Right renal pelvis (tissue), 4 donors: ENCODE measurements around the gene AMPD2. TPM values are rescaled to one million over a fixed set of nuclear protein-coding genes. Genes with fewer than 3 reads are reported as not detected.

Source experiments
- DNase-seq, 4 donors: peaks; one replicate each; pipeline ENCODE4 v3.0.0-alpha.2; 2013; ENCODE audit warnings: low read depth in 4 of 4, low spot score in 3 of 4, missing footprints in 1 of 4
- polyA plus RNA-seq, 4 donors: library from polyadenylated mRNA; unstranded; fragments of 120-200 nt; gene quantifications; one replicate each; pipeline ENCODE4 v1.2.1, GENCODE V29; 2013; ENCODE audit not compliant: insufficient read length in 4 of 4

AMPD2 gene
- polyA plus RNA-seq, 4 donors: 46.1 to 49.2 (median 48.4) TPM

DNA sequence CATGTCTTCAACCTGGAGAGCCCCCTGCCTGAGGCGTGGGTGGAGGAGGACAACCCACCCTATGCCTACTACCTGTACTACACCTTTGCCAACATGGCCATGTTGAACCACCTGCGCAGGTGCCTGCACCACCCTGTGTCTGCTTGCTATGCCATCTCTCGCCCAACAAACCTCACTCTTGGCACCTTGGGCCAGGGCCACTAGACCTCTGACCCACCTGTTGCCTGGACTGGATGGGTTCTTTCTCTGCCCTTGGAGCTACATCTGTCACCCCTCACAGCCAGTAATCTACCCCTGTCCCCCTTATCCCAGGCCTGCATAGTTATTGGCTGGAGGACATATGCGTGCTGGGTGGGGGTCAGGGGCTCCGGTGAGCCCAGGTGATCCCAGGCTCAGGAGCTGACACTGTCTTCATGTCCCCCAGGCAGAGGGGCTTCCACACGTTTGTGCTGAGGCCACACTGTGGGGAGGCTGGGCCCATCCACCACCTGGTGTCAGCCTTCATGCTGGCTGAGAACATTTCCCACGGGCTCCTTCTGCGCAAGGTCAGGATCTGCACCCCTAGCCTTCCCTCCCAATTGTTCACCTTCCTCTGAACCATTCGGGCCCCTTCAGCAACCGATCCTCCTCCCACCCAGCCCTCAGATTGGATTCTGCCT lies 9.9 kb downstream of the AMPD2 start:
- DNase-seq: no peak

DNA sequence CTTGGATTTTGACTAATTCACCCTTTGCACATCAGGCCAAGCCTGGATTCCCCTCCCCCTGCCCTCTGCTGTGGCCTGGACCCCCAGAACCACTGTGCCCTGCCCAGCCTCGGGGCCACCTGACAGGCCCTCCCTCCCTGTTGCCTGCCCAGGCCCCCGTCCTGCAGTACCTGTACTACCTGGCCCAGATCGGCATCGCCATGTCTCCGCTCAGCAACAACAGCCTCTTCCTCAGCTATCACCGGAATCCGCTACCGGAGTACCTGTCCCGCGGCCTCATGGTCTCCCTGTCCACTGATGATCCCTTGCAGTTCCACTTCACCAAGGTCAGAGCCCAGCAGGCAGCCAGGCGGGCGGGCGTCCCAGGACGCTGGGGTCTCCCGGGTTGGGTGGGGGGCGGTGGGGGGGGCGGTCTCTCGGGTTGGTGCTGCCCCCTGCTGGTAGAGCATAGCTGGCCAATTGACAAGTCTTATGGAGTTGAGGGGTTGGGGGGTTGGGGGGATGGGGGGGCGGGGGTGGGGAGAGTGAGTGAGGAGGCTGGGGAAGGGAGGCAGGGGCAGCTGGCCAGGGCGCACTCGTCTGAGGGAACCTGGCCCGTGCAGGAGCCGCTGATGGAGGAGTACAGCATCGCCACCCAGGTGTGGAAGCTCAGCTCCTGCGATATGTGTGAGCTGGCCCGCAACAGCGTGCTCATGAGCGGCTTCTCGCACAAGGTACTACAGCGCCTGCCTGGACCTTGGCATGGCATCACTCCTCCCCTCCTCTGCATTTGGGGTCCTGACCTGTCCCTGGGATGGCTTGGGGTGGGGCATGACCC lies 10.7 kb downstream of the AMPD2 start:
- no peak for DNase-seq

DNA sequence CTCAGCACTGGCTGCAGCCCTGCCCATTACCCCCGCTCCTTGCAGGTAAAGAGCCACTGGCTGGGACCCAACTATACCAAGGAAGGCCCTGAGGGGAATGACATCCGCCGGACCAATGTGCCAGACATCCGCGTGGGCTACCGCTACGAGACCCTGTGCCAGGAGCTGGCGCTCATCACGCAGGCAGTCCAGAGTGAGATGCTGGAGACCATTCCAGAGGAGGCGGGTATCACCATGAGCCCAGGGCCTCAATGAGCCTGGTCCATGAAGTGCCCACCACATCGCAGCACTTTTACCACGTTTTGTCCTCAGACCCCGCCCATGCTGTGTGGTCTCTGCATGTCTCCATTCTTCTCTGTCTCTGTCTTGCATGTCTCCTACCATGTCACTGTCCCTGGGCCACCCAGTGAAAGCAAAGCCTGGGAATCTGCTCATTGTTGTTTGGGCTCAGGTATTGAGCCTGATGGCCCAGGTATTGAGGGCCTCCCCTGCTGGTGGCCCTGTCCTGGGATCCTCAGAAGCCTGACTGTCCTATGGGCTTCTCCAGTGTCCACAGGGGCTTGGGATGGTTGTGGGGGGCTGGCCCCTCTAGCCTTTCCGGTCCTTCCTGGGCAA lies 11.4 kb downstream of the AMPD2 start:
- DNase-seq: no peak

DNA sequence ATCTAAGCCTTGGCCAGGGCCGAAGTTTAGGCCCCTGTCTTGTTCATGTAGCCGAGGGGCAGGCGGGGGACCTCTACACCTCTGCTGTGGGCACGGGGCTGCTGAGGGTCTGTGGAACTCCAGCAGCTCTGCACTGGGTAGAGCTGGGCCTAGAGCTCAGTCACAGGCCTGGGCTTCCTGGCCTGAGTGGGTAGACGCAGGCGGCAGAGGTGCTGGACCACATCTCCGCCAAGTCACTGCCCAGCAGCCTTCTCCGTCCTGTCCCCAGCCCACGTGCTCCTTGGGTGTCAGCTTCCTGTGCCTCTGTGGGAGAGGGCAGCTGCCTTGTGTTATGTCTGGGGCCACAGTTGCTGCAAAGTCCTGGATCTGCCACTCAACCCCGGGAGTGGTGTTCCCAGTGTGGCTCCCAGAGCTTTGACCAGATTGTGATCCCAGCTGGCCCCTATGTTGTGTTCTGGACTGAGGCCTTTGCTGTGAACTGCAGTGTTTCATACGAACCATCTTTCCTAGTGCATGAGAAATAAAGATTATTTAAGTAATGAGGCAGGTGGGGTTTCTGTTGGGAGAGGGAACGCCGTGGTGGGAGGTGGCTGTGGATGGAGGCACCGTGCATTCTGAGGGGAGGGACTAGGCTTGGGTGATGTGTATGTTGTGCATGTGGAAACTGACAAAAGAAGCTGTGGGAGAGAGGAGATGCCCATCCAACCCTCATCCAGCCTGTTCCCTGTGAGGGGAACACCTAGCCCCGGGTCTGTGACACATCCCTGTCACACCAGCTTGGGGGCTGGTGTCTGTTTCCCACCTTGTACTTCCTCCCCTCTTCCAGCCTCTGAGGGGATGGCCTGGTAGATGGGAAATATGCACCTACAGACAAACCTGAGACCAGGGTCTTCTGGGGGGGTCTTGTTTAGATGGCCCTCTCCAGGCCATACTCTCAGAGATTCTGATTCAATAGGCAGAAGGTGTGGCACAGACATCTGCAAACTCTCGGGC lies 12.2 kb downstream of the AMPD2 start:
- DNase-seq: no peak

DNA sequence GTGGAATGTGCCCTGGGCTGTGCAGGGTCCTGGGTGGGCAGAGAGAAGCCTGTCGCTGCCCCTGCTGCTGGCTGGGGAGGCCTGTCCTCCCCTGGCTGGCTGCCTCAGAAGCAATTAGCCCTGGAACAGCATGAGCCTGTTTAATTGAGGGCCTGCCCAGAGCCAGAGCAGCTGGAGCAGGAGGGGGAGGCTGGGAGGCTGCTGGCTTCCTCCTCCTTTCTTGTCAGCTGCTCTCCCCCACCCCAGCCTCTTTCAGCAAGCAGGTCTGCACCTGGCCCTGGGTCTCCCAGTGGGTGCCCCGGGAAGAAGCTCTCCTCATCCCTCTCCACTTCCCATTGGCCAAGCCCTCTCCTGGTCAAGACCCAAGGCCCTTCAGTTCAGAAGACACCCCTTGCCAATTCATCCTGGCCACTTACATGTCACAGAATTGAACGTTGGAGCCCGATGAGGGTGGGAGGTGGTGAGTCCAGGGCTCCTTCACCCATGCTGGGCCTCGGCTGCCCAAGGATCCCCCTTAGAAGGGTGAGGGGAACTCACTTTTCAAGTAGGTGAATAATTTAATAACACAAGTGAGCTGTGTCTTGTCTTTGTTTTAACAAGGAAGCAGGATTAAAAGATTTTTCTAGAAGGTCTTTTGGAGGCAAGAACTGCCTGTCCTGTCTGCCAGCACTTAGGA lies 13.2 kb downstream of the AMPD2 start:
- no peak for DNase-seq

DNA sequence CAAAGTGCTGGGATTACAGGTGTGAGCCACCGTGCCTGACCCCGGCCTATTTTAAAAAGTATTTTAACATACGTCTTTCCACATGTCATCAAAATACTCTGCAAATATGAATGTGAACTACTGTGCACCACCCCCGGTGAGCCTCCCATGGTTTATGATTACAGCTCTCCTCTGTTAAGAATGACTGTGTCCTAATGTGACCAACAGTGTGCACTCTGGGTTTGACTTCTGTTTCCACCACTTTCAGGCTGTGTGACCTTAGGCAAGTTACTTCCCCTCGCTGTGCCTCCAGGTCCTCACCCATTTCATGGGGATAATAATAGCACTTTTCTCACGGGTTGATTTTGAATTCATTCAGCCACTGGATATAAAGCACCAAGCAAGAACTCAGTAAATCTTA lies 14.7 kb downstream of the AMPD2 start:
- DNase-seq: no peak

DNA sequence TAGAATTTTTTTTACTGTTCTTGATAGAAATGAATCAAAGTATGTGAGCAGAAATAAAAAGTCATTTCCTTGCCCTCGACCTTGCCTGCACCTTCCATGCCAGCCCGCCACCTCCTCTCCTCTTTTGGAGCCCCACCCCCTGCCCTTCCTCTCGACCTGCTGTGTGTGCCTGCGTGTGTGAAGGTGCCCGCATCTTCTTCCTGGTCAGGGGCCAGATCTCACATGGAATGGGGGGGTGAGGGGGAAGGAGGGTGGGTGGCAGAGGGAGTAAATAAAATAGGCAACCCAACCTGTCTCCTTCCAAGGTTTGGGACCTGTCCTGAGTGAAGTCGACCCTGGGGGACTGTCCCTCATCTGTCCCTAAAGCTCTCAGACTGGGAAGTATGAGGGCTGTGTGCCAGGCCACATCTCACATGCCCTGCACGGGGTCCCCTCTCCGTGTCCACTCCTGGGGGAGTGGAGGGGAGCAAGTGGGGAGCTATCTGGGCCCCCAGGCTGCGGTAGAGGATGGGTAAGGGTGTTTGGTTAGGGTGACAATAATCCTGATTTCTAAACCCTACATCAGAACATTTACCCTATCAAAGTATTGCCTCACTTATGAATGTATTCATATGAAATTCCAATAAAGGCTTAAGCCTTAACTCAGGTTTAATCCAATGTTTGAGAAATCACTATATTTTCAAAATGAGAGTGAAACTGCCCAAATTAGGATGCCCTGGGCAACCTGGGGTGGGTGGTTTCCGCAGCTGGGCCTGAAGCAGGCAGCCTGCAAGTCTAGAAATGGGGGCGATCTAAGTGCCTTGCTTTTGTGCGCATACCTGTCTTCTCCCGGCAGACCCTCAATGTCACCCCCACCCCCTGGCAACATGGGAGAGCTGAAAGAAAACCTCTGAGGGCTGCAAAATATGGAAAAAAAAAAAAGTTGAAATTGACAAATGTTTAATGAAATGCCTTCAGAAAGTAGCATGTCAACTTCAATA lies 15.4 kb downstream of the AMPD2 start:
- DNase-seq: no peak

DNA sequence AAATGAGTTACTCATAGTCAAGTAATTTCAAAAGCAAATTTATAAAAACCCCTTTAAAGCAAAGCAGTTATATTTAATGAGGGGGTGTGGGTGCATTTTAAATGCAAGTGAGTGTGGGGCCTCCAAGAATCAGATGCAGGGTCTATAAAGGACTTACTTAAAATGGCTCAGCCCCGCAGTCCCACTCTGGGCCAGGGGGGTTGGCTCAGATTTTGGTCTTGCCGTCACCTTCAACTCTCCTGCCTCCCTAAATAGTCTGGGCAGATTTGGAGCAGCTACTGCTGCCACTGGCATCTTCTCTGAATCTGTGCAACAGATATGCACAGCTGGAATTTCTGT lies 16.2 kb downstream of the AMPD2 start:
- DNase-seq: no peak

DNA sequence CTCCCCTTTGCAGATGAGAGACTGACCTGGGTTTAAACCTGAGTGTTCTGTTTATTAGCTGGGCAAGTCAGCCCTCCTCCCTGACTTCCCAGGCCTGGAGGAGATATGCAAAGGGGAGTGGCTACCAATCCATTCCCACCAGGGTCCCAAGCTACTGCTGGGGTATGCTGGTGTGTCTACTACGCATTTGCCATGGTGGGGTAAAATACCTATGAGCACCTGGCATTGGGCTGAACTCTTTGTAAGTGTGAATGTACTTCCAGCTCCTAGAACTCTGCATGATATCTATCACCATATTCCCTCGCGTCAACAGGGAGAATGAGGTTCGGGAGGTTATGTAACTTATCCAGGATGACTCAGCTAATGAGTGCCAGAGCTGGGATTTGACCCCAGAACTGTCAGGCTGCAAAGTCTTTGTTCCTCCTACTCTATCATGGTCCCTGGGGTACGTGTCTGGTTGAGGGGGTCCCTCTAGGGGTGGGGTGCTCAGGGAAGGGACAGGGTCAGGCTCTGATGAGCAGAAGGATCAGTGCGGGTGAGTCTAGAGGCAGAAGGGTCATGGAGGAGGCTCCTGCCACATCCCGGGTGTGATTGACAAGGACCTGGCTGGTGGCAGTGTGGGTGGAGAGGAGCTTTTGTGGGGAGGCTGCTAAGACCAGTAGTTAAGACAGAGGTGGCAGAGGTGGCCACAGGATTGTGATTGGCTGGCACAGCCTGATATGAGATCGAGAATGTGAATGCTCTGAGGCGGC lies 16.7 kb downstream of the AMPD2 start:
- DNase-seq: no peak

DNA sequence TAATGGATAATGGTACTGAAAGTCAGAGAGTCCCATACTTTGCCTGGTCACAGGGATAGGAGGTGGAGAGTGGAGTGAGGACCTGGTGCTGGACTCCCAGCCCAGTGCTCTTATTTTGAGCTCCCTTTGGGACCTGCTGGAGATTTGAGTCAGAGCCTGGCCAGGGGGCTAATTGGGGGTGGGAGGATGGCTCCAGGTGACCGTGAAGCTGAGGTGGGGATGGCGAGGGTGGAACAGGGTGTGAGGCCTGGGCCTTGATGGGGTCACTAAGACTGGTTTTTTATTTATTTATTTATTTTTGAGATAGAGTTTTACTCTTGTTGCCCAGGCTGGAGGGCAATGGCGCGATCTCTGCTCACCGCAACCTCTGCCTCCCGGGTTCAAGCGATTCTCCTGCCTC lies 17.8 kb downstream of the AMPD2 start:
- DNase-seq: no peak

DNA sequence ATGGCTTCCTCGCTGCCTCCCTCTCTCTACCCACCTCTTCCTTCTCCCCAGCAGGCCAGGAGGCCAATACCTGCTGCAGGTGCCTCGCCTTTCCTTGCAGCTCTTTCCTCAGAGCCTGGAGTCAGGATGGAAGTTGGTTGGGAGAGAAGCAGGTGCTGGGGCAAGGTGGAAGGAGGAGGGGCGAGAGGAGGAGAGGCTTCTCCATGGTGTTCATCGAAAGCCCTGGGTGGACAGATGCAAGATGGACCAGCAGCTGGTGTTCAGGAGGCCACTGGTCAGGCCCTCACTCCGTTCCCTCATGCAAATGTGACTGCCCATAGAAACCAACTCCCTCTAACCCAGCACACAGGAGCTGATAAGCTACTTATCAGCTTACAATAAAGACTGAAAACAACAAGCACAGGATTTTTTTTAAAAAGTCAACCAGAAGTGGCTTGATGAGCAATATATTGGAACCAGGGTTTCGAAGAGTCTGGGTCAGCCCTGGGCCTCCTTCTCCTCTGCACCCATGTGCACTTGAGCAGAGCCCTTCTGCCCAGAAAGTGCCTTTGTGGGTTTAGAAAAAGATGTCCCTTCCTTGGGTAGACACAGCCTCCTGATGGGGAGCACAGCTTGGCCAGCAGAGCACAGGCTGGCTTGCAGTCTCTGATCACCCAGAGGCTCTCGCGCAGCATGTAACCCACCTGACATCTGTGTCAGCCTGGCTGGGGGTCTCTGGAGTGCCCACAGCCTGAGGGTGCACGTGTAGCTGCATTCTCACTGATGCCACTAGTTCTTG lies 19.6 kb downstream of the AMPD2 start:
- DNase-seq: no peak

DNA sequence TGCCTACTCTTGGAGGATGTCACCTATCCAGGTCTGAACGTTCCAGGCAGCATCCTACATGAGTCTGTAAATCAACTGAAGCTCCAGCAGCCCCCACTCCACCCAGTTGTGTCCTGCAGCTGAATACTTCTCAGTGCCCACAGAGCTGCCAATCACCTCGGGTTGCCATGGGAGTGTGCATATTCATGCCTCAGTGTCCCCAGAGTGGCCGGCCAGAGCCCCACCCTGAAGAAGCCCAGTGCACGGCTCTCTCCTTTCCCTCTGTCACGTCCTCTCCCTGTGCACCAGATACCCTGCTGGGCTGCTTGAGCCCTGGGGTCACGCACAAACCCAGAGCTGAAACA lies 20.2 kb downstream of the AMPD2 start:
- no peak for DNase-seq

DNA sequence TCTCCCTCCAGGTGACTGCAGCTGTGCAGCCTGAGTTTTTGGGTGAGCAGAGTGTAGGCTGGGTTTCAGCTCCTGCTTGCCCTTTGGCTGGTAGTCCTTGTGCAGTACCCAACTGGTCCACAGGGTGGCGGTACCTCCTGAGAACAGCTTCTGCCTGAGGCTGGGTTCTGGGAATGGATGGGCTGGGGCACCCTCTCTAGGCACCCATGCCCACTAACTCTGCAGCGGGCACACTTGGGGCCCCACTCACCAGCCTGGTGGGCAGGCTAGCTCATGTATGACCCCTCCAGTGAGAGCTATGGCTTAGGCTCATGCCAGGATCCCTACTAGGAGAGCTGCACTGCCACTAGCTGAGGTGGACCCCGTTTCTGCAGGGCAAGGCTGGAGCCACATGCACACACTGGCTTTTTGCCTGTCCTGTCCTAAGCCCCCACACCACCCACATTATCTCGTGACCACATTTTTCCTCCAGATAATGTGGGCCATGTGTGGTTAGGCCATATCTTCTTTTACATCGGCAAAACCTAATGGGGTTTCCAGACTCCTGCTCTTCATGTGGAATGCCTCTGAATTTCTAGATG lies 20.7 kb downstream of the AMPD2 start:
- no peak for DNase-seq

DNA sequence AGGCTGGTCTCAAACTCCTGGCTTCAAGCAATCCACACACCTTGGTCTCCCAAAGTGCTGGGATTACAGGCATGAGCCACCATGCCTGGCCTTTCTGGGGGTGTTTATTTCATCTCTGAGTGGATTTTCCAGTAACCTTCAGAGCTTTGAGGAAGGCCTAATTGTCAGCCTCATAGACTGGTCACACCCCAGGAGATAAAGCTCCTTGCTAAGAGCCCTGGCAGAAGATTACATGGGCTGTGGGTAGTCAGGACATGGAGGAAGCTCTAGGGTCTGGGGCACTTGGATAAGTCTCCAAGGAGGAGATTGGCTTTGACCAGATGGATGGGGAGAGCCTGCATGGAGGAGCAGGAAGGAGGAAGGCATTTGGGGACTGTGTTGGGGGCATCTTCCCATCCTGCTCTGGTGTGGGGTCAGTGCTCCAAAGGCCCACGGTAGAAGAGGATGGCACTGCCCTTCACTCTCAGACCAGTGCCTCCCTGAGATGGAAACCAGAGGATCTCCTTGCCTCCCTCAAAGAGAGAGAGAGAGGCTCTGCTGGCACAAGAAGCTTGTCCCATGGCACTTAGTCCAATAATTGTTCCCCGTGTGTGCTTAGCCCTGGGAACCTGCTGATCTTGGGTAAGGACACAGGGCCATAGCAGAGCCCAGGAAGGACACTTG lies 21.6 kb downstream of the AMPD2 start:
- no peak for DNase-seq

DNA sequence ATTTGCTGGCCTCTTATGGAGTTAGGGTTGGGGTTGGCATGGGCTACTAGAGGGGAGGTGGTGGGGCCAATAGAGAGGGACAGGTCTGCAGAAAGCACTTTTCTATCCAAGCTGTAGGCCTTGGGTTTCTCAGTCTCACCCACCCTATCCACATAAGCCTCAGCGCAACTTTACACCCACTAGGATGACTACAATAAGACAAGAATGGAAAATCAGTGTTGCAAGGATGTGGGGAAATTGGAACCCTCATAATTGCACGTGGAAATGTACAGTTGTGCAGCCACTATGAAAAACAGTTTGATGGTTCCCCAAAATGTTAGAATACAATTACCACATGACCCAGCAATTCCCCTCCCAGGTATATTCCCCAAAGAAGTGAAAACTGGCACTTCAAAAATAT lies 22.2 kb downstream of the AMPD2 start:
- DNase-seq: no peak

DNA sequence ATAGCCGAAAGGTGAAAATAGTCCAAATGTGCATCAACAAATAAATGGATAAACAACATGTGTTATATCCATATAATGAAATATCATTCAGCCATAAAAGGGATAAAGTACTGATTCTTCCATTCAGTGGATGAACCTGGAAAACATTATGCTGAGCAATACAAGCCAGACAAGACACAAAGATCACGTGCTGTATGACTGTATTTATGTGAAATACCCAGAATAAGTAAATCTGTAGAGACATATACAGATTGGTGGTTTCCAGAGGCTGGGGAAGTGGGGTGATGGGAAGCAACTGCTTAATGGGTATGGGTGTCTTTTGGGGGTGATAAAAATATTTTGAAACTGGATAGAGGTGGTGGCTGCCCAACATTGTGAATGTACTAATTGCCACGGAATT lies 23.0 kb downstream of the AMPD2 start:
- no peak for DNase-seq
